ENCODE data around the gene MKRN2OS.

MKRN2OS gene, protein sequence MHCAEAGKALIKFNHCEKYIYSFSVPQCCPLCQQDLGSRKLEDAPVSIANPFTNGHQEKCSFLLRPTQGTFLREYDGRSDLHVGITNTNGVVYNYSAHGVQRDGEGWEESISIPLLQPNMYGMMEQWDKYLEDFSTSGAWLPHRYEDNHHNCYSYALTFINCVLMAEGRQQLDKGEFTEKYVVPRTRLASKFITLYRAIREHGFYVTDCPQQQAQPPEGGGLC

DNA sequence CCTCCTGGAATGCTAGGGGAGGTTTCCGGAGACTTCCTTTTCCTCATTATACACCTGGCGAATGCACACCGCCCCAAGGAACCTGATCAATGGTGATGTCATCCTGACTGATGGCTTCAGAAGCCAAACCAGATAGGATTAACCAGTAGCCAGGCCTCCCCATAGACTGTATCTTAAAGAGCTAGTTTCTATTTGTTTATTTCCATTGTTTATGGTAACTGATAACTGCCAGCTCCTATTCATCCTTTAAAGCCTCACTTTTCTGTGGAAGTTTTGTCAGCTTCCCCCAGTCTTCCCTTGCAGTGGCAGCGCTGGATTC is at the start of gene MKRN2OS:
Gene MKRN2OS (minus strand): TSS at position 27 of the 319 bp plus-strand sequence. CDS start 35 bp downstream, outside the sequence.
- no peak for DNase-seq

DNA sequence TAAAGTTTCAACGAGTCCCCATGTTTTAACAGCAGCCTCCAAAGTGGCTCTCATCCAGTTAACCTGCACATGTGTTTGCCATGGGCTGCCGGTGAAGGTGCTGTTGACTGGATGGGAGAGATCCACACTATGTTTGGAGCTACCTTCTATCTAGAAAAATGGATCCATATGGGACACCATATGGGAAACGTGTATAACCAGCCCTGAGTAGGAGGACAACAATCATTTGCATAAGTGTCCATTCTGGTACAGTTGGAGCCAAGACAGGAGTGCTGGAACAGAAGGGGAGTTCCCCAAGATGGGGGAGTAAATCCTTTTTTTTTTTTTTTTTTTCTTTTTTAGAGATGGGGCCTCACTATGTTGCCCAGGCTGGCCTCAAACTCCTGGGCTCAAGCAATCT is 48.2 kb upstream of the MKRN2OS start:
- DNase-seq = no peak

DNA sequence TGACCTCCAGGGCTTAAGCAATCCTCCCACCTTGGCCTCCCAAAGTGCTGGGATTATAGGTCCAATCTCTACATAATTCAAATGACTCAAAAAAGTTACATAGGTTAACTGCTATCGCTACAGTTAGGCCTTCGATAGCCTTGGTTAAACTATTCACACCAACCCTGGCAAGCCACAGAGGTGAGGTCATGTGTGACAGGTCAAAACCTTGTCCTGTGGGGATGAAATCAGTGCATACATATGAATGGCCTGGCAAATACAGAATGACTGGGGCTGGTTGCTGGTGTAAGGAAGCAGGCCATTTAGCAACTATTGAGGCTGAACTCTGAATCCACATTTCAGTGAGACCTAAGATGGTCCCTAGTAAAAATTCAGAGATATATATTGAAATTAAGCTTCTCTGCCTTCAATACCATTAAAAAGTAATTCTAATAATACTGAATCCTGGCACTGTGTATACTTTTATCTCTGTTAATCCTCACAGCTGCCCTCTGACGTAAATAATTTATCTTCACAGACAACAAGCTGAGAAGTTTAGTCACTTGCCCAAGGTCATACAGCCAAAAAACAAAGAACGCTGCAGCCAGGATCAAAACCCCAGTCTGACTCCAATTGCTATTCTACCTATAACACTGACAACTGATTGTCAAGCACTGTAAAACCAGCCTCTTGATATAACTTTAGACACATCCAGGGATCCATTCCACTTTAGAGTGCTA is 46.9 kb upstream of the MKRN2OS start:
- DNase-seq = no peak

DNA sequence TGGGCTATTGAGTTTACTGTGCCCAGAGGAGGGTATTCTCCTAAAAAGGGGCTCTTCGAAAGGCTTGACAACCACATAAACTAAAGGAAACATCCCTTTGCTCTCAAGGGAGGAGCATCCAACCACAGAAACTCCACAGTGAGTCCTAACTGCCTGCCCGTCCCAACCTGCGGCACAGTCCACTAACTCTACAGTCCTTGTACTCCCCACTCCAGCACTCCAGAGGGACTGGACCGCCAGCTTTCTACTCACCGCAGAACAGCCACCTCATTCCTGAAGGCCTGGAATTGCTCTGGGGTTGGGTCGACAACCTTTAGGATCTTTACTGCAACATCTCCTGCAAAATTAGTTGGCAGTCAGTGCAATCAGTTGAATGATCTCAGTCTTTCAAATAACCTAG is 46.2 kb upstream of the MKRN2OS start:
- no peak for DNase-seq

DNA sequence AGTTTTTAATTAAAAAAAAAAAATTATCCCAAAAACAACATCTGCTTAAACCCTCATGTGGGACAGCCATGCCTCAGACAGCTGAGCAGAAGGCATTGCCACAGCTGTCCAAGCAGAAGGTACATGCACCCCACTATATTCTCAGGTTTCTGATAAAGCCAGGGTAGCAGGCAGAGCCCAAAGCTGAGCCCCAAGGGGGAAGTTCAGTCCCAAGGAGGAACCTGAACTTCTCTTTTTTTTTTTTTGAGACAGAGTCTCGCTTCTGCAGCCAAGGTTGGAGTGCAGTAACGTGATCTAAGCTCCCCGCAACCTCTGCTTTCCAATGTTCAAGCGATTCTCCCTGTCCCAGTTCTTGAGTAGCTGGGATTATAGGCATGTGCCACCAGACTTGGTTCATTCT is 44.8 kb upstream of the MKRN2OS start:
- DNase-seq = no peak

DNA sequence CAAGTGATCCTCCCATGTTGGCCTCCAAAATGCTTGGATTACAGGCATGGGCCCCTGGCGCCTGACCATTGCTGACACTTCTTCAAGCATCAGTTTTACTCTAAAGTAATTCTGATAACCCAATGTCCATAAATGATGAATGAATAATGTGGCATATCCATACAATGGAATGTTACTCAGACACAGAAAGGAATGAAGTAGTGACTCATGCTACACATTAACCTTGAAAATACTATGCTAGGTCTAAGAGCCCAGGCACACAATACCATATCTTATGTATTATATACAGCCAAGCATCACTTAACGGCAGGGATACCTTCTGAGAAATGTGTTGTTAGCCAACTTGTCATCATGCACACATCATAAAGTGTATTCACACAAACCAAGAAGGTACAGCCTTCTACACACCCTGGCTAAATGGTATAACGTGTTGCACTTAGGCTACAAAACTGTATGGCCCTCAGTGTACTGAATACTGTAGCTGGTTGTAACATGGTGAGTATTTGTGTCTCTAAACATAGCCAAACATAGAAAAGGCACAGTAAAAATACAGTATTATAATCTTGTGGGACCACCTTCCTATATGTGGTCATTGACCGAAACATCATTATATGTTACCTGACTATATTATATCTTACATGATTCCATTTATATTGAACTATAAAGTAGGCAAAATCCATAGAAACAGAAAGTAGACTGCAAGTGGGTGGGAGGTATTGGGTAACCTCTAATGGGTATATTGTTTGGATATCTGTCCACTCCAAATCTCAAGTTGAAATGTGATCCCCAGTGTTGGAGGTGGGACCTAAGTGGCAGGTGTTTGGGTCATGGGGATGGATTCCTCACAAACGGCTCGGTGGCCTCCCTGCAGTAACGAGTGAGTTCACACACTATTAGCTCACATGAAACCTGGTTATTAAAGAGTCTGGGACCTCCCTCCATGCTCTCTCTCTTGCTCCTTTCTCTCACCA is 43.0 kb upstream of the MKRN2OS start:
- no peak for DNase-seq

DNA sequence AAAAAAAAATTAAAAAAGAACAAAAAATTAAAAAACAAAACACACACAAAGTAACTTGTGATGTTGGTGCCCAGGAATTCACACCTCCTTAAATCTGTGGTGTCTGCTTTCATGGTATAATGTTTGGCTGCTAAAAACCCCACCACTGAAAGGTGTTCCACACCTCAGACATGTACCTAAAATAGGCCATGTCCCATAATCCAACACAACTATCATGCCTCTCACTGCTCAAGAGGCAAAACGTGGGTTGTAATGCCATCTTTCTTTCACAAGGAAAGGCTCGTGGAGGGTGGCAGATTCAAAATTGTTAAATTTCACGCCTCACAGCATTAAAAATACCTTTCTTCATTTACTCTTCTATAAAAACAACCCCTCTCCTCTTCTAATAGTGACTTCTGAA is 41.1 kb upstream of the MKRN2OS start:
- DNase-seq = no peak

DNA sequence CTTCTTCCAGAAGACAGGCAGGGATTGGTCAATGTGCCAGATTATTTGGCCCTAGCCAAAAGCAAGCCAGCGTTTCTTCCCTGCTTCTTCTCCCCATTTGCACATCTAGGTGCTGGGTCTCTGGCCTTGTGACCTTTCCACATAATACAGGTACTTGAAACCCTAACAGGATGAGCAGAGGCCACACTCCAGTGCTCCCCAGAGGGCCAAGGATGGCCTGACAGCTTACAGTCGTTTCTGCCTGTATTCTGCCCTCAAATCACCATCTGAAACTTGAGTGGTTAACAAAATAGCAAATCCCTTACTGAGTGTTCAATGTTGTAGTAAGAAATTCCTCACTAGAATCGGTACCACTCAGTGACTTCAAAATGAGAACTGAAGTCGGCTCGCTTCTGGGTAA is 40.7 kb upstream of the MKRN2OS start:
- DNase-seq = no peak

DNA sequence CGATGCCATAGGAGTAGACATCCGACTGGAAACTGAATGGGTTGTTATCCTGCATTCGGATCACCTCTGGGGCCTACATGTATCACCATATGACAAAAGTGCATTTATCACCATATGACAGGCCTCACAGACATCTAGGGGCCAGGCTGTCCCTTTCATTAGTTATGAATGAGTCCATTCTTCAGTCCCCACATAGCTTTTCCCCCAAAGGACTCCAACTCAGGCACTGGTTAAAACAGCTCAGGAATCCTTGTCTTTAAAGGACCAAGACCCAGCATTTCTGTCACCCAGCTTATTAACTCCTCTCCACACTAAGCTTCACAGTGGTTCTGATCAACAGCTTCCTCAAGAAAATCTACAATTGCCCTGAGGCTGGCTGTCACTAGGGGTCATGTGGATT is 39.9 kb upstream of the MKRN2OS start:
- no peak for DNase-seq

DNA sequence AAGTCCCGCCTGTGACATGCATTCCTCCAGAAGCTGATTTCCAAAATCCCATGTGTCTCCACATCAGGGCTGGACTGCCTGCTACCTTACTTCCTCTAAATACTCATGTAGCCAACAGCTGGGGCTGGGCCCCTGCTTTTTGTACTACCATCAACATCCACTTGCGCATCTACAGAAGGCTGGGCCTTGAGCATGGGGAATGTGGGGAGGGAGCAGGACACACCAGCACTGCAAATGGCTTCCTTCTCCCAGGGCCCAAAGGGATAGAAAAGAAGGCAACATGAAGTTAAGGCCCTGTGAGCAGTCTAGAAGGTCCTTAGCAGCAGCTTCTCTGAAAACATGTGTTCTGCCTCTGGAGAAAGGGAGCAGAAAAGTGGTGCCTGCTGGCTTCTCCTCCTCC is 38.8 kb upstream of the MKRN2OS start:
- DNase-seq = no peak

DNA sequence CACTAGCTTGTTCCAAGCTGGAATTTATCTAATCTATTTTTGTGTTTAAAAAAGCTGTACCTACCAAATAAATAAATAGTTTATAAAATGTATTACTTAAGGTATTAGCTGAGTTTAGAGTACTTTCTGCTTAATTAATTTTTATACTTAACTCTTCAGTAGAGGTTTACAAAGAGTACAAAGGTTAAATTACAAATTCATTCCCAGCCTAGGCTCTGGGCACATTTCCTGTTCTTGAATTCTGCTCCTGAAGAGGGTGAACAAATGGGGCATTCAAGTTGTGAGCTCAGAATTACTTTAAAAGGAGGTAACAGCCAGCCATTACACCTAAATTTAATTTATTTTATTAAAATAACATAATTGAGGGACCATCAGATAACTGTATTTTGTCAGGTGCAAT is 38.0 kb upstream of the MKRN2OS start:
- DNase-seq = no peak

DNA sequence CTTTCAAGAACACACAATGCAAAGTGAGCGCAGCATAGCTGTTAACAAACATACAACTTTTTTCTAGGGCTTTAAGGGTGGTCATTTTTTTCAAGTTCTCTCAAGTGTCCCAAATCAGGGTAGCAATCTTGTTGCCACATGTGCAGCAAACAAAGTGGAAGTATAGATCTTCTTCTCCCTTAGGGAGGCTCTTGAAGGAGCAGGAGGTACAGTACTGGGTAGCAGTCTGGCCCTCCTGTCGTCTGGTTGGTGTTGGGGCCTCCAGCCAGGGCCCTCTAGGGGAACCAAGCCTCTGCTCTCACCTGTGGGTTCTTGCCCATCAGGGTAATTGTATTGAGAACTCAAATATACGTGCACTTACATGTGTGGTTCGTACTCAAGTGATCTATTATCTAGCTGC is 37.4 kb upstream of the MKRN2OS start:
- DNase-seq = no peak

DNA sequence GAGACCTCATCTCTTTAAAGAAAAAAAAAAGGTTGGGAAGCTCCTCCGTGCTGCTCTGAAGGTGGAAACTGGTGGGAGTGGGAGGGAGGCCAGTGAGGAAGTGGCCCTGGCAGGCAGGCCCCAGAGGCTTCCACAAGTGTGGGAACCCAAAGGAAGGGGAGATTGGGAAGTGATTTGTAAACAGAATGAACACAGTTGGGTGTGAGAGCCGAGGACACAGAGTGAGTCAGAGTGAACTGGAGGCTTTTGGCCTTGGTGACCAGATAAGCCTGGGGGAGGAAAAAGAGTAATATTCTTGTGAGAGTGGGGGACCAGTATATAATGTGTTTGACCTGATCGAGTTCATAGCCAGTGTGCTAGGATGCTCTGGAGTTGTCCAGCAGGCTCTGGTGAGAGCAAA is 34.6 kb upstream of the MKRN2OS start:
- DNase-seq = no peak

DNA sequence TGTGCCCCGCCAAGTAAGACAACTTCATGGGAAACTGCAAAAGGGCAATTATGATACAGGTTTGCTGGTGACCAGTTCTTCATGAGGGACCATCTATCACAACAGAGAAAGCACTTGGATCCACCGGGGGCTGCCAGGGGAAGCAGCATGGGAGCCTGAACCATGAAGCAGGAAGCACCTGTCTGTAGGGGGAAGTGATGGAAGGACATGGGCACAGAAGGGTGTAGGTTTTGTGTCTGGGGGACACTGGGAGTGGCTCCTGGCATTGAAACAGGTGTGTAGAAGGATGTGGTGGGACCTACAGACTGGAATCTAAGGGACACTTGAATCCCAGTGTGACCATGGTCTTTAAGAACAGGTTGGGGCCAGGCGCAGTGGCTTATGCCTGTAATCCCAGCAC is 34.2 kb upstream of the MKRN2OS start:
- no peak for DNase-seq

DNA sequence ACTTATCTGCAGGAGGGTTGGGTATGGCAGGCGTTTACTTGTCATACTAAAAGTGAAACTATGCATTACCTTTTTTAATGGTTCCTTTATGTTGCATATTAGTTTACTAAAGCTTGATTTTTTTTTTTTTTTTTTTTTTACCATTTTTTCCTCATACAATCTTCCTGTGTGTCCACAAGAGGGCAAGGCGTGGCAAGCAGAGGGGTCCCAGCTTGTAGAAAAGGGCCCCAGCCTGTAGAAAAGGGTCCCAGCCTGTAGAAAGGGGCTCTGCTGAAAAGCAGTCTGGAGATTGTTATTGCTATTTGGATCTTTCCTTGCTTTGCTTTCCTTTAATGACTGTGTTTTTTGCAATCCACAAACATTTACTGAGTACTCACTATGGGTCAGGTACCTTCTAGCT is 33.4 kb upstream of the MKRN2OS start:
- no peak for DNase-seq

DNA sequence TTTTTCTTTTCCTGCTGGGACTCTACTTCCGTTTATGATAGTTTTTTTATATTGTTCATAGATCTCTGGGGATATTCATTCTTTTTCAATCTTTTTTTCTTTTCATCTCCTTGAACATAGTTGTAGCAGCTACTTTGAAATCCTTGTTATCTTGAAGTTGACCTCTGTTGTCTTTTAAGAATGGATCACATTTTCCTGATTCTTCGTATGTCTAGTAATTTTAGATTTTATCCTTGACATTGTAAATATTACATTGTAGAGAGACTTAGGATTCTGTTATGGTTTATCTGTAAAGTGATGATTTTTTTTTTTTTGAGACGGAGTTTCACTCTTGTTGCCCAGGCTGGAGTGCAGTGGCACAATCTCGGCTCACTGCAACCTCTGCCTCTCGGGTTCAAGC is 32.1 kb upstream of the MKRN2OS start:
- no peak for DNase-seq

DNA sequence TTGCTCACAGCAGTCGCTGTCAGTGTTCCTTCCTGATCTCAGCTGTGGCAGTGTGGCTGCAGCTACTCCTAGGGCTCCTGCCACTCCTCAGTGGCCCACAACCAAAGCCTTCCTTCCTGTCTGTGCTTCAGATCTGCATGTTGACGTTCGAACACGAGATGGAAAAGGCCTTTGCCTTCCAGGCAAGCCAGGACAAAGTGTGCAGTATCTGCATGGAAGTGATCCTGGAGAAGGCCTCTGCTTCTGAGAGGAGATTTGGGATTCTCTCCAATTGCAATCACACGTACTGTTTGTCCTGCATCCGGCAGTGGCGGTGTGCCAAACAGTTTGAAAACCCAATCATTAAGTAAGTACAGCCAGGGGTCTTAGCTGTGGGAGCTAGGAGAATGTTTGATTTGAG is 29.4 kb upstream of the MKRN2OS start:
- DNase-seq = no peak

DNA sequence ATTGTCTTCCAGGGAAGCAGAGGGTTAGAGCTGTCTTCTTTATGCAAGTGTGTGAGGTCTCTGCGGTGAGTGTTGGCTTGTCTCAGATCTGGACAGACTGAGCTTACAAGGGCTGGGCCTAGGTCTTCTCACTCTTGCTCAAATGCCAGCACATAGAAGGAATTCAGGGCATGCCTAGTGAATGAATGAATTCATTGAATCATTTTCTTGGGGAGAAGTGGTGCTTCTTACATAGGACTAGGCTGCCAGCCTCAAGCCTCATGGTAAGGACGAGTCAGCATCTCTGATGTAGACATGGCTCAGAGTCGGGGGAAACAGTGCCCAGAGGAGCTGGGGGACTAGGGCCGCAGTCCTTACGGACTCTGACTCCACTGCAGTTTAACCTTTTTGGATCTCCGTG is 28.8 kb upstream of the MKRN2OS start:
- DNase-seq = no peak

DNA sequence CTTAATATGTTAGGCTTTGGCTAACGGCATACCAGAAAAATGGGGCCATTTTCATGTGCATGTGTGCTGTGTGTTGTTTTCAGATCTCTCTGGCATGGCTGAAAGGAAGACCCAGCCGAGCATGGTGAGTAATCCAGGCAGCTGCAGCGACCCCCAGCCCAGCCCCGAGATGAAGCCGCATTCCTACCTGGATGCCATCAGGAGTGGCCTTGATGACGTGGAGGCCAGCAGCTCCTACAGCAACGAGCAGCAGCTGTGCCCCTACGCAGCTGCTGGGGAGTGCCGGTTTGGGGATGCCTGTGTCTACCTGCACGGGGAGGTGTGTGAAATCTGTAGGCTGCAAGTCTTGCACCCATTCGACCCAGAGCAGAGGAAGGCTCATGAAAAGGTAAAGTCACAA is 26.7 kb upstream of the MKRN2OS start:
- no peak for DNase-seq

DNA sequence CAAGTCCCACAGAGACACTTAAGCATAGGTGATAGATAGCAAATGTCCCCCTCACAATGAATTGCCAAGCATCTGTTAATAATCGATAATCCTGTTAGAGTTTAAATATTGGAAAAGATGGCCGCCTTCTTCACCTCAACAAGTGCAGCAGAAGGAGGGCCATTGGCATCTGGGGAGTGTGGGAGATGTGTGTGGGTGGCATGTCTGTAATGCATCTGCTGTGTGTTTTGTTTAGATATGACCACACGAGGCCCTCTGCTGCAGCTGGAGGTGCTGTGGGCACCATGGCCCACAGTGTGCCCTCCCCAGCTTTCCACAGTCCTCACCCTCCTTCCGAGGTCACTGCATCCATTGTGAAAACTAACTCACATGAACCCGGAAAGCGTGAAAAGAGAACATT is 24.5 kb upstream of the MKRN2OS start:
- no peak for DNase-seq

DNA sequence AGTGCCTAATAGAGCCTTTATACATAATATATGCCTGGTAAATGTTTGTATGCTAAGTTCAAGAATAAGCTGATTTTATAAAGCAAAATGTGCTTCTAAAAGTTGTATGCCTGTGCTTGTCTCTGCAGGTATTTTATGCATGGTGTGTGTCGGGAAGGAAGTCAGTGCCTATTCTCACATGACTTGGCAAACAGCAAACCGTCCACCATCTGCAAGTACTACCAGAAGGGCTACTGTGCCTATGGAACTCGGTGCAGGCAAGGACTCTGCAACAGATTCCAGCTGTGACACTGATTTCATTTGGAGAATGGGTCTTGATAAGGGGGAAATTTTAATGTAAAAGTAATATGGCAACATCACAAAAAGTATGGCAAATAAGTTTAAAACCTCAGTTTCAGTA is 23.4 kb upstream of the MKRN2OS start:
- no peak for DNase-seq

DNA sequence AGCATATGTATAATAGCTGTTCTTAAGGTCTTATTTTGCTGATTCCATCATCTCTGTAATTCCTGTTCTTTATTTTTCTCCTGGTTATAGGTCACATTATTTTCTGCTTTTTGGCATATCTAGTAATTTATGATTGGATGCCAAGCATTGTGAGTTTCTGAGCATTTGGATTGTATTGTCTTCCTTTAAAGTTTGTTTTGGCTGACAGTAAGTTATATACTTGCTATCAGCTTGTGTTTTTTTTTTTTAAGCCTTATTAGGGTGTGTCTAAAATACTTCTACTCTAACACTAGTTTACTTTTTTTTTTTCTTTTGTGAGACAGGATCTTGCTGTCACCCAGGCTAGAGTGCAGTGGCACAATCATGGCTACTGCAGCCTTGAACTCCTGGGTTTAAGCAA is 21.7 kb upstream of the MKRN2OS start:
- no peak for DNase-seq

DNA sequence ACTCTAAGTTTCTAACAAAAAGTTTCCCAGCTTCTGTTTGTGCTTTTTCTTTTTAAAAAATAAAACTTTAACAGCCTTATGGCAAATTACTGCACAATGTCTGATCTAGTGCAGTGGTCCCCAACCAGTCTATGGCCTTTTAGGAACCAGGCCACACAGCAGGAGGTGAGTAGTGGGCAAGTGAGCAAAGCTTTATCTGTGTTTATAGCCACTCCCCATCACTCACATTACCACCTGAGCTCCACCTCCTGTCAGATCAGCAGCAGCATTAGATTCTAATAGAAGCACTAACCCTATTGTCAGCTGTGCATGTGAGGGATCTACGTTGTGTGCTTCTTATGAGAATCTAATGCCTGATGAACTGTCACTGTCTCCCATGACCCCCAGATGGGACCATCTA is 17.2 kb upstream of the MKRN2OS start:
- no peak for DNase-seq

DNA sequence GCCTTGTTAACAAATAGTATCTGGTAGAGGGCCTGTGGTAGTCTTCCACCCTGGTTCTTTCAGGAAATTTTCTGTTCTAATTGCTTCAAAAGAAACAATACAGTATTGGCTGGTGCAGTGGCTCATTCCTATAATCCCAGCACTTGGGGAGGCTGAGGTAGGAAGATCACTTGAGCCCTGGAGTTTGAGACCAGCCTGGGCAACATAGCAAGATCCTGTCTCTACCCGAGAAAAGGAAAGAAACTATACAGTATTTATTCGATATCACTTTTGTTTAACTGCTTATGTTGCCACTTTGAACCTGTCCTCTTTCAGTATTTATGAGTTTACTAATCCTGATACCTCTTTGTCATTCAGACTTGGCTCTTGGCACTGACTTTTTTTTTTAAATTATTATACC is 16.1 kb upstream of the MKRN2OS start:
- no peak for DNase-seq

Measured in right hindlimb (tissue), 1 donor.